SU-DHL-6 (cell line): Measurements from ENCODE around the gene FAM13C.

Source experiments
- EZH2phosphoT487 ChIP-seq: fragments of 200-600 bp; sonication (generic), shearing (Covaris generic); conservative IDR thresholded peaks from 2 replicates; pipeline ENCODE4 v1.6.1; 2018; ENCODE audit warnings: mild to moderate bottlenecking, antibody characterized with exemption, low read length, moderate library complexity, mixed read lengths
- TF ChIP-seq, protein P1 (sequence below): fragments of 200-600 bp; sonication (generic); IDR thresholded peaks from one replicate; pipeline ENCODE4 v1.5.1; 2017; ENCODE audit warnings: antibody characterized with exemption, mild to moderate bottlenecking, low read length, moderate library complexity; ENCODE audit not compliant: insufficient read depth, poor library complexity, severe bottlenecking

DNA sequence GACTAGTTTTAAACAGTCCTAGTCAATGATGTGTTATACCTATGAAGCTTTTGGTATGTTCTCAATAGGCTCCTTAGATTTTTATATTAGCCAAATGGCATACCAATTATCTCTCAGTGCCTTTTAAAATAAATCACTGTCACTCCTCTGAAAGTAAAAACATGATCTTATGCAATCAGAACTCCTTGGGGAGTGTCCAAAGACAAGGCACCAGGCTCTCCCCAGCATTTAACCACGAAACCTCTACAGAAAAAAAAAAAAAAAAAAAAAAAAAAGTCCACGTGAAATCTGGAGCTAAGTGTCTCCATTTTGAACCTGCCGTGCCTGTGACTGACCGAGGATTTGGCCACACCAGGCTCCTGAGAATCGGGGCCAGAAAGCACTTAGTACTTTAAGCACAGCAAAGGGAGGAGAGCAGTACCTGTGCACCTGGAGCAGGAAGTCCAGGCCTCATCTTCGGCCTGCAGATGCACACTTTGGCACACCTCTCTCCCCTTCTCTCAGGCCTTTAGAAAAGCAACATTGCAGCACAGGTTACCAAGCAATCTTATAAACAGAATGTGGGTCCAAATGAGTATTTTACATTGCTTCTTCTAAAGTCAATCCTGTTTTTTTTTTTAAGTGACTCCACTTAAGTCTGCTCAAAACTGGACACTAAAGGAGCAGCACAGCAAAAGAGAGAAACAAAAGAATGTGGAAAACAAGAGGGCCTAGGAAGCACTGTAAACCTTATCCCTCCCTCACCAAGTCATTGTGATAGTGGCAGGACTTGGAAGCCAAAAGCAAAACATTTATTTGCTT lies 1.5 kb downstream of the FAM13C start:
- TF ChIP-seq, protein P1, sequence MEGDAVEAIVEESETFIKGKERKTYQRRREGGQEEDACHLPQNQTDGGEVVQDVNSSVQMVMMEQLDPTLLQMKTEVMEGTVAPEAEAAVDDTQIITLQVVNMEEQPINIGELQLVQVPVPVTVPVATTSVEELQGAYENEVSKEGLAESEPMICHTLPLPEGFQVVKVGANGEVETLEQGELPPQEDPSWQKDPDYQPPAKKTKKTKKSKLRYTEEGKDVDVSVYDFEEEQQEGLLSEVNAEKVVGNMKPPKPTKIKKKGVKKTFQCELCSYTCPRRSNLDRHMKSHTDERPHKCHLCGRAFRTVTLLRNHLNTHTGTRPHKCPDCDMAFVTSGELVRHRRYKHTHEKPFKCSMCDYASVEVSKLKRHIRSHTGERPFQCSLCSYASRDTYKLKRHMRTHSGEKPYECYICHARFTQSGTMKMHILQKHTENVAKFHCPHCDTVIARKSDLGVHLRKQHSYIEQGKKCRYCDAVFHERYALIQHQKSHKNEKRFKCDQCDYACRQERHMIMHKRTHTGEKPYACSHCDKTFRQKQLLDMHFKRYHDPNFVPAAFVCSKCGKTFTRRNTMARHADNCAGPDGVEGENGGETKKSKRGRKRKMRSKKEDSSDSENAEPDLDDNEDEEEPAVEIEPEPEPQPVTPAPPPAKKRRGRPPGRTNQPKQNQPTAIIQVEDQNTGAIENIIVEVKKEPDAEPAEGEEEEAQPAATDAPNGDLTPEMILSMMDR, result no peak
- no peak for TF ChIP-seq EZH2phosphoT487
